ENCODE data around the gene POC1A.
"Not testable (repeated sequence)": the region's sequence is repeated elsewhere in the genome, so short reads cannot be mapped to it uniquely, and the experiment has no call there.

The POC1A gene

DNA sequence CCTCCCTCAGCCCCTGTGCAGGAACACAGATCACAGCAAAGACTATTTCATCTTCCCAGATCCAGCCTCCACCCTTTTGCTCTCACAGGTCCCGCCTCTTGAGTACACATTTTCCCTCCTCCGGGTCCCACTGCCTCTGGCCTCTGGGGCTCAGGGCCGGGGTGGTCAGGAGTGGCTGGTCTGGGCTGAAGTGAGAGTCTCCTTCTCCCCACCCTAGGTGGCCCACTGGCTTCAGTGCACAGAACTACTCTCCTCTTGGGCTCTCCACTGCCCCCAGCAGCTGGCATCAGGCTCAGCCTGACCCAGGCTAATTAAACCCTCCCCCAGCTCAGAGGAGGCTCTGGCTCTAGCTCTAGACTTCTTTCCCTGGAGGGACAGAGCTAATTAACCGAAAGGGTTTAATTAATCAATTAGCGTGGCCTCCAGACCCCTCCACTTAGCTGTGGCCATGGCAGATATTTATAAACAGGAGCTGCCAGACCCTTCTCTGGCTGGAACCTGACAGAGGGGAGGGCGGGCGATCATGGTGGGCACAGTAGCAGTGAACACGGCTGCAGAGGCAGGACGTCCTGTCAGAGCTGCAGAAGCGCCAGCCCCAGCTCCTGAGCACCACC, 113.0 kb downstream of the POC1A start:
- FAIRE-seq, result no peak

- no peak for FAIRE-seq
These were observed 113.6 kb downstream of the POC1A start for GRCh38 chr3:52040600-52040999.

DNA sequence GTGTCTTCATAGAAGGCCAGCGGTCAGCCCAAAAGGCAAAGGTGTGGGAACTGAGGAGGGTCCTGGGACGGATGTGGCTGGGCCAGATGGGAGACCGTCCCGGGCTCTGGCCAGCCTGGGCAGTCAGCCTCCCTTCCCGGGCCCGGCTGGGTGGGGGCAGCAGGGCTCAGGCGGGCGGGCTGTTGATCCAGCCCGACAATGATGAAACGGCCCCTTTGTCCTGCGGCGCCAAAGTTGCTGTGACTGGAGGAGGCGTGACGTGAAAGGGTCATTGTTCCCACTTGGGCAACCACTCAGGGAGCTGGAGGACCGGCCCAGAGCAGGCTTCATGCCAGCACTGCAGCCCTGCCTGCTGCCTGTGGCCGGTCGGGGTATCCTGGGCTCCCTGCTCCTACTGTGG, 114.4 kb downstream of the POC1A start:
- no peak for FAIRE-seq

GRCh38 chr3:52039426-52039825, 114.8 kb downstream of the POC1A start:
- FAIRE-seq, result no peak

- FAIRE-seq, result no peak
These were observed 116.0 kb downstream of the POC1A start for GRCh38 chr3:52038227-52038626.

DNA sequence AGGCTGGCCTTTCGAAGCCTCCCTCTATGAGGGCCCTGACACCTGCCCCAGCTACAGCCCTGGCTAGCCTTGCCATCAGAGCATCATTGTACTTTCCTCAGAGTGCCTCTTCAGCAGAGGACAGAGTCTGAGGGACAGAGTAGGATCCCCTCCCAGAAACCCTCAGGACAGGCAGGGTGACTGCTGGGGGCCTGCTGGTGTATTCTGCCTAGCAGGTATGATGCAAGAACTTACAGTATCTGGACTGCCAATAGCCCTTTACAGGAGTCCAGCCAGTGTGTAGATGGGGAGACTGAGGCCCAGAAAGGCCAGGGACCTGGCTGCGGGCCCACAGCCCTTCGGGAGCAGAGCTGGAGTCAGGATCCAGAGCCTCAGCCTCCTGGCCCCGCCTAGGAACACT, 116.9 kb downstream of the POC1A start:
- no peak for FAIRE-seq

- FAIRE-seq, result no peak
These were observed 117.4 kb downstream of the POC1A start for GRCh38 chr3:52036829-52037228.

GRCh38 chr3:52036222-52036694, 118.0 kb downstream of the POC1A start:
- no peak for FAIRE-seq

DNA sequence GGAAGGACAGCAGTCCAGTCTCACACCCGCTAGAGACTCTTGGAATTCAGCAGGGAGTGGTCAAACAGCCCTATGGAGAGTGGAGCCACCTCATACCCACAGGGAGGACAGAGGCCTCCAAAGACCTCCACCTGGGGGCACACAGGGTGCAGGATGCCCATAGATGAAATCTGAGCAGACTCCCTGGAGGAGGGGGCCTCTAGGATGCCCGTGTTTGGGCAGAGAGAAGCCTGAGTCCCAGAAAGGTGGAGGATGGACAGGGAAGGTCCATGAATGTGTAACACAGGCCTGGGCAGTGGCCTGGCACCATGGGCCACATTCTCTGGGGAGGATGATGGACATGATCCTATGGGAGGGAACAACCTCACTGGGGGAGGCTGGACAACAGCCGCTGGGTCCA, 119.6 kb downstream of the POC1A start:
- no peak for FAIRE-seq

- FAIRE-seq, result no peak
These were observed 120.0 kb downstream of the POC1A start for GRCh38 chr3:52034212-52034611.

DNA sequence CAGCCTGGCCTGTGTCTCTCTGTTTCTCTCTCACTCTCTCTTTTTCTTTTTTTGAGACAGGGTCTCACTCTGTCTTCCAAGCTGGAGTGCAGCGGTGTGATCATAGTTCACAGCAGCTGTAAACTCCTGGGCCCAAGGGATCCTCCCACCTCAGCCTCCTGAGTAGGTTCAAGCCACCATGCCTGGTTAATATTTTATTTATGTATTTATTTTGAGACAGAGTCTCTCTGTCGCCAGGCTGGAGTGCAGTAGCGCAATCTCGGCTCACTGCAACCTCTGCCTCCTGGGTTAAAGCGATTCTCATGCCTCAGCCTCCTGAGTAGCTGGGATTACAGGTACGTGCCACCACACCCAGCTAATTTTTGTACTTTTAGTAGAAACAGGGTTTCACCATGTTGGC, 120.5 kb downstream of the POC1A start:
- not testable (repeated sequence) for FAIRE-seq

GRCh38 chr3:52032702-52033408, 121.4 kb downstream of the POC1A start:
- no peak for FAIRE-seq

DNA sequence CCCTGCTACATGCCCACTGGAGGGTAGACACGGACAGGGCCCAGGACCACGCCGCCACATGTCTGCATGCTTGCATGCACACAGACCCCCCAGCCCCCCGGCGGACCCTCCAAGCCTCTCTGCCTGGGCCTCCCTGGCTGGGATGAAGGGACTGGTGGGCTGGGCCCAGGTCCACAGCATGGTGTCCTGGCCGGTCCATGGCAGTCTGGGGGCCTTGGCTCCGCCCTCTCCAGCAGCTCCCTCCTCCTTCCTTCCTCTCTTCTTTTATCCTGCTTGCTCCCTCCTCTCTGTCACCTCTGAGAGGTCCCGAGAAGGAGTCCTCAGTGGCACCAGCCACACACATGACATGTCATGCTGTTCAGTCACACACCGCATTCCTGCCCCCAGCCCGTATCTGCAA, 122.3 kb downstream of the POC1A start:
- FAIRE-seq, result no peak

GRCh38 chr3:52030714-52031310, 123.4 kb downstream of the POC1A start:
- FAIRE-seq, result no peak

DNA sequence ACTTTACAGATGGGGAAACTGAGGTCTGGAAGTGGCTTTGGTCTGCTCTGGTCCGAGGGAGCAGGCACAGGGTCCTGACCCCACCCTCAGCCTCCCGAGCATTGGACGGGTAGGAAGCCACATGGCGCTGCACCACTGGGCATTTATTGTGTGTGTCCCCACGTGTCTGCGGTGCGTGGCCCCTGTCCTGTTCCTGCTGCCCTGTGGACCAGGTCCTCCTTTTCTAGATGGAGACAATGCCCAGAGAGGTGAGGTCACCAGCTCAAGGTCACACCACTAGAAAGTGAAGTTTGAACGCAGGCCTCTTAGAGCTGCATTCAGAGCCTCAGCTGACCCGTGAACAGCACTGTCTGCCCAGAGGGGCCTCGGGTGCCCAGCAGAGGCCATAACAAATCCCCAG, 124.7 kb downstream of the POC1A start:
- FAIRE-seq, result no peak

DNA sequence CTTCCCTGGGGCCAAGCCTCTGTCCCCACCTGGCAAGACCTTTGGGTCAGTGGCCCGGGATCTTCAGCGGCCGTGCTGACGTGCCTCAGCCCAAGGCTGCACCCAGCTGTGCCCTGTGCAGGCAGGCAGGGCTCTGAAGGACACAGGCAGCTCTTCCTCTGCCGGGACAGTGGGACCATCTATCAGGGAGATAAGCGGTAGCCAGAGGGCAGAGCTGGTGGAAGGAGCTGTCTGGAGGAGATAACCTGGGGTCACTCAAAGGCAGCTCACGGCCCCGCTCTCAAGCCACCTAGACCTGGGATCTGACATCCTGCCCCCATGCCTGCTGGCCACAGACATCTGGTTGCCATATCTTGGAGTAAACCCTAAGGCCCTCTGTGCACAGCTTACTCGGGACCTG, 125.2 kb downstream of the POC1A start:
- FAIRE-seq, result no peak

GRCh38 chr3:52028572-52028971, 125.7 kb downstream of the POC1A start:
- FAIRE-seq, result no peak

GRCh38 chr3:52026041-52026440, 128.2 kb downstream of the POC1A start:
- FAIRE-seq, result no peak

DNA sequence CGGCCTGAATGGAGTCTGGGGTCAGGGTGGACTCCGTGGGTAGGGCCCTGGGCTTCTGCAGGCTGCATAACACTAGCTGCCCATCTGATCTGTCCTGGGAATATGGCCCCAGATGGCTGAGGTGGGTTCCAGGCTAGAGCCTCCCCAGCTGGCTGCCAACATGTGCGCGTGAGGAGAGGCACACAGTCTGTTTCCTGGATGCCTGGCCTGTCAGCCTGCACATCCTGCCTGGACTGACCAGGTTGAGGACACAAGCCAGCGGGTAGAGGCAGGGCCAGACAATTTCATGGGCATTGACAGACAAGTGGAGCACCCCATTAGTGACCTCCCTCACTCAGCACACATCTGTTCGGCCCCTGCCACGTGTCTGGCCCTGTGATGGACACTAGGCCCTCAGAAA, 128.8 kb downstream of the POC1A start:
- FAIRE-seq, result no peak
